ENCODE results near the gene RAD51B. TPM values are rescaled to one million over a fixed set of nuclear protein-coding genes. Genes with fewer than 3 reads are reported as not detected.

RAD51B gene
- total and polyA plus RNA-seq, 4 donors: 2.5 to 95.0 (median 9.6) TPM

DNA sequence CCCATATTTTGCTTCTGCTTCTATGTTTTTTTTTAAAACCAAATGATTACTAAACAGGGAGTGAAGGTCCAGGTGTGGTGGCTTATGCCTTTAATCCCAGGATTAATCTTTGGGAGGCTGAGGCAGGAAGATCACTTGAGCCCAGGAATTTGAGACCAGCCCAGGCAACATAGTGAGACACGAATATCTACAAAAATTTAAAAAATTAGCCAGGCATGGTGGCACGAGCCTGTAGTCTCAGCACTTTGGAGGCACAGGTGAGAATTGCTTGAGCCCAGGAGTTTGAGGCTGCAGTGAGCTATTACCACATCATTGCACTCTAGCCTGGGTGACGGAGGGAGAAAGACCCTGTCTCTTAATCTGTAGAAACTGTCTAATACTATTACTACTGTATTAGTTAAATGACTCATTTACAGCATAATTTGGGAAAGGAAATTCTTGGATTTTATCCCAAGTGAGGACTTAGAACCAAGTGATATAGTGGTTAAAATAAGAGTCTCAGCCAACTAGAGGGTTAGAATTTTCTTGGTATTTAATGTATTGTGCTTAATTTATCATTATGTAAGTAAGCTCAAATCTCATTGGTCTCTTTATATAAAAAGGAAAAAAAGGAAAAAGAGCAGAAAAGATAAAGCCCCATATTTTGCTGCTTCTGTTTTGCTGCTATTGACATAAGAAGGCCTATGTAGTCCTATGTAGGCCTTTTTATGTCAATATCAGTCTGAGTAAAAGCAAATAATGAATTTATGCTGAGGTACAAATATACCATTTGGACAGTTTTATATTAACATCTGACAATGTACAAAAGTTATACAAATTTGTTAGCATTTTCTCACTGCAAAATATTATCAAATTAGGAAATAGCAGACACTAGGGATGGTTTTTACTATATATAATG is 163.4 kb downstream of the RAD51B start:
- no peak for DNase-seq
- H3K9me3 ChIP-seq (ENCODE audit: control insufficient read depth in 4 of 4, insufficient read depth in 3 of 4, low read length in 3 of 4): no peaks in the 10 kb centered on the region
- no peak overlapping the region for H3K27ac ChIP-seq (ENCODE audit: low read depth in 1 of 2, low read length in 1 of 2)
- H3K9ac ChIP-seq (ENCODE audit: insufficient read depth in 1 of 2, low read length in 2 of 2): no peak overlapping the region
- peaks cover 0 to 36% (median 4%) of the 10 kb centered on the region in 5 donors for H3K4me1 ChIP-seq (ENCODE audit: control insufficient read depth in 5 of 5, insufficient read depth in 5 of 5, low read length in 5 of 5)
- TF ChIP-seq CTCF (IDR thresholded peaks at IDR 0.05; ENCODE audit: control extremely low read depth, extremely low read depth): no peak
- no peaks in the 10 kb centered on the region for H3K36me3 ChIP-seq (ENCODE audit: control insufficient read depth in 4 of 4, insufficient read depth in 4 of 4, low read length in 4 of 4)
- WGBS, 2 donors: 91 to 93% methylated on average over 3 of the region's 3 CpGs
- no peak overlapping the region for H3K4me3 ChIP-seq
- ATAC-seq (ENCODE audit: insufficient read depth, low FRiP score): no peak
- H3K27me3 ChIP-seq (ENCODE audit: control insufficient read depth in 3 of 3, insufficient read depth in 3 of 3, low read length in 2 of 3): no peaks in the 10 kb centered on the region

- H3K4me1 ChIP-seq (ENCODE audit: control insufficient read depth in 5 of 5, insufficient read depth in 5 of 5, low read length in 5 of 5): peaks cover 0 to 33% (median 4%) of the 10 kb centered on the region in 5 donors
- H3K9me3 ChIP-seq (ENCODE audit: control insufficient read depth in 4 of 4, insufficient read depth in 3 of 4, low read length in 3 of 4): no peaks in the 10 kb centered on the region
- no peak overlapping the region for H3K4me3 ChIP-seq
- TF ChIP-seq CTCF (IDR thresholded peaks at IDR 0.05; ENCODE audit: control extremely low read depth, extremely low read depth): no peak
- no peak overlapping the region for H3K27ac ChIP-seq (ENCODE audit: low read depth in 1 of 2, low read length in 1 of 2)
- ATAC-seq (ENCODE audit: insufficient read depth, low FRiP score) (no peak), DNase-seq (no peak)
- no peak overlapping the region for H3K9ac ChIP-seq (ENCODE audit: insufficient read depth in 1 of 2, low read length in 2 of 2)
- no peaks in the 10 kb centered on the region for H3K36me3 ChIP-seq (ENCODE audit: control insufficient read depth in 4 of 4, insufficient read depth in 4 of 4, low read length in 4 of 4)
- H3K27me3 ChIP-seq (ENCODE audit: control insufficient read depth in 3 of 3, insufficient read depth in 3 of 3, low read length in 2 of 3): no peaks in the 10 kb centered on the region
Measured at GRCh38 chr14:67984274-67984673, 164.7 kb downstream of the RAD51B start.

- 80 to 92% methylated on average over 6 of the region's 6 CpGs for WGBS, 2 donors
Measured at GRCh38 chr14:67986131-67986841, 166.7 kb downstream of the RAD51B start.

More at GRCh38 chr14:67986131-67986841, 166.7 kb downstream of the RAD51B start:
- no peaks in the 10 kb centered on the region for H3K27me3 ChIP-seq (ENCODE audit: control insufficient read depth in 3 of 3, insufficient read depth in 3 of 3, low read length in 2 of 3)
- H3K9ac ChIP-seq (ENCODE audit: insufficient read depth in 1 of 2, low read length in 2 of 2): no peak overlapping the region
- H3K27ac ChIP-seq (ENCODE audit: low read depth in 1 of 2, low read length in 1 of 2): no peak overlapping the region
- DNase-seq (no peak), ATAC-seq (ENCODE audit: insufficient read depth, low FRiP score) (no peak)
- no peak overlapping the region for H3K4me3 ChIP-seq
- H3K36me3 ChIP-seq (ENCODE audit: control insufficient read depth in 4 of 4, insufficient read depth in 4 of 4, low read length in 4 of 4): no peaks in the 10 kb centered on the region
- peaks cover 0 to 46% (median 14%) of the 10 kb centered on the region in 5 donors for H3K4me1 ChIP-seq (ENCODE audit: control insufficient read depth in 5 of 5, insufficient read depth in 5 of 5, low read length in 5 of 5)
- TF ChIP-seq CTCF (IDR thresholded peaks at IDR 0.05; ENCODE audit: control extremely low read depth, extremely low read depth): no peak
- H3K9me3 ChIP-seq (ENCODE audit: control insufficient read depth in 4 of 4, insufficient read depth in 3 of 4, low read length in 3 of 4): no peaks in the 10 kb centered on the region
